GF-D8 (cell line): ENCODE data around the gene ISM1.

Experiments used
- DNase-seq: peaks from one replicate; lab custom pipeline; 2025; lab: John Stamatoyannopoulos, UW

The ISM1 gene

DNA sequence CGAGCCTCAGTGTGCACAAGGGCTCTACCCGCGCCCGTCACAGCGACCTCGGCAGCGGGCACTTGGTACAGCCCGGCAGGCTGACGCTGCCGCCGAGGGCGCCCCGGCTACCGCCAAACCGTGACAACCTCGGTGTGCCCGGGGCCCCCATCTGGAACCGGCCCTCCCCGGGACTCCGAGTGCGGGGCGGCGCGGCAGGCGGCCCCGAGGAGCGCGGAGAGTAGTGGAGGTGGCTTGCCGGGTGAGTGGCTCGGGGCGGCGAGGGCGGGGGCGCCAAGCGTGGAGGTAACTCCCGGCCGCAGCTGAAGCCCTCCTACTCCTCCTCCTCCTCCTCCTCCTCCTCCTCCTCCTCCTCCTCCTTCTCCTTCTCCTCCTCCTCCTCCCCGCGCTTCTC lies at the start of gene ISM1:
Gene ISM1 (plus strand): TSS at position 371 of the 394 bp plus-strand sequence. CDS start 503 bp downstream, outside the sequence.
- DNase-seq: no peak

DNA sequence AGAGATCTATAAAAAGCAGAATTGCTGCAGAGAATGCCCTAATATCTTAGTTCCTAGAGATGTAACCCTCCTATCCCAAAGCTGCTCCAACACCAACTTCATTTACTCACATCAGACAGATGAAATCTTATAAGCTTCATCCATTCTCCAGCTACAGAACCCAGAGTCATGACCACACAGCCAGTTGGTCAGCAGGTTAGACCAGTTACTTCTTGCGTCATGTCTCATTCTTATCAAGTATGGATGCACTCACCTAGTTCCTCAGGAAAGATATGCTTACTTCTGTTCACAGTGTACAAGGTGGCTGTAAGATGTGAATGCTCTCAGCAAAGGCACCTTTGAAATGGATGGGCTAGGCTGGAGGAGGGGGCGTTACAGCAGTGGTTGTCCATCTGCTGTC lies 47.9 kb upstream of the ISM1 start:
- no peak for DNase-seq

DNA sequence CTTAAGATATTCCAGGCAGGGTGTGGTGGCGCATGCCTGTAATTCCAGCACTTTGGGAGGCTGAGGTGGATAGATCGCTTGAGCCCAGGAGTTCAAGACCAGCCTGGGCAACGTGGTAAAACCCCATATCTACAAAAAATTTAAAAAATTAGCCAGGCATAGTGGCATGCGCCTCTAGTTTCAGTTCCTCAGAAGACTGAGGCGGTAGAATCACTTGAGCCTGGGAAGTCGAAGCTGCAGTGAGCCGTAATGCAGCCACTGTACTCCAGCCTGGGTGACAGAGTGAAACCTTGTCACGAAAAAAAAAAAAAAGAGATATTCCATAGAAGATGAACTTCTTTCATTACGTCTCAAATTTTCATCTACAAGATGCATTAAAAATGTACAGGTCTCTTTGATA lies 46.7 kb upstream of the ISM1 start:
- DNase-seq: no peak

DNA sequence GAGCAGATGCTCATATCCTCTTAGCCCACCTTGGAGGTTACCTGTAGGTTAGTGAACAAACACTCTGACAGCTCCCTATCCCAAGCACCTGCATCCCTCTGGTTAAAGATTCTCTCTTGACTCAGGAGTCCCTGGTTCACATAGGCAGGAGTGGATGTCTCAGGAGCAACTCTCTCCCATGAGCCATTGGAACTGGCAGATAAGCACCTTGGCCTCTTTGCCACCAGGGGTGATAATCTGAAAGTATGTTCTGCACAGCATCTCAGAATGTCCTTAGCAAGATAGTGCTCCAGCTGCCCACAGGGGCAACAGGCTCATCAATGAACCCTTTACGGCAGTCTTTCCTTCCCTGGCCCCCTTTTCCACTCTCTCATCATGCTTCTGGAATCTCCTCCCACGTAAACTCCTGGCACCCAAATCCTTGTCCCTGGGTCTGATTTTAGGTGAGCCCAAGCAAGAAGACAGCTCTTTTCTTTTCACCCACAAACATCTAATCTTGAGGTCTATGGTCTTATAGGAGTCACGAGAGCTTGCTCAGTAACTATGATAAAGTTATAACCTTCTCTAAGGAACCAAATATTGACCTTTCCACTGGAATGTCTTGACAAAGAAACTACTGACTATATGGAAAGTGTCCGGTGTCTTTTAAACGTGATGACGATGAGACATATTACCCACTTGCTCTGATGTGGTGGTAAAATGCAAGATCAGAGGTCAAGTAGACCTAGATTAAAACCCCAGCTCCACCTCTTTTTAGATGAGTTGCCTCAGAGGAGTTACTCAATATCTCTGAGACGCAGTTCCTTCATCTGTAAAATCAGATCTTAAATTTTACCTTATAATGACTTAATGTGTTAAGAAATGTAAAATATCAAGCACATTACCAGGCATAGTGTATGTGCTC lies 39.8 kb upstream of the ISM1 start:
- DNase-seq: no peak

DNA sequence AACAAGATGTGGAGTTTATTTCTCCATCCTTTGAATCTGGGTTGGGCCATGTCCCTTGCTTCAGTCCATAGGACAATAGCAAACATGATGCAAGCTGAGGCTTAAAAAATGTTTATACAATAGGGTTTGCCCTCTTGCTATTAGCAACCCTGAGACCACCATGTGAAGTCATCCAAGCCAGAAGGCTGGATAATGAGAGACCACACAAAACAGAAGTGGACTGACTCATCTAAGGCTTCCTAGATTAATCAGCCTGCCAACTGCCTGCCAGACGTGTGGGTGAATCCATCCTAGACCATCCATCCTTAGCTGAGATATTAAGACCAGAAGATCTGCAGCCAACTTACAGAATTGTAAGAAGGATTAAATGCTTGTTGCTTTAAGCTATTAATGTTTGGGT lies 38.1 kb upstream of the ISM1 start:
- no peak for DNase-seq

DNA sequence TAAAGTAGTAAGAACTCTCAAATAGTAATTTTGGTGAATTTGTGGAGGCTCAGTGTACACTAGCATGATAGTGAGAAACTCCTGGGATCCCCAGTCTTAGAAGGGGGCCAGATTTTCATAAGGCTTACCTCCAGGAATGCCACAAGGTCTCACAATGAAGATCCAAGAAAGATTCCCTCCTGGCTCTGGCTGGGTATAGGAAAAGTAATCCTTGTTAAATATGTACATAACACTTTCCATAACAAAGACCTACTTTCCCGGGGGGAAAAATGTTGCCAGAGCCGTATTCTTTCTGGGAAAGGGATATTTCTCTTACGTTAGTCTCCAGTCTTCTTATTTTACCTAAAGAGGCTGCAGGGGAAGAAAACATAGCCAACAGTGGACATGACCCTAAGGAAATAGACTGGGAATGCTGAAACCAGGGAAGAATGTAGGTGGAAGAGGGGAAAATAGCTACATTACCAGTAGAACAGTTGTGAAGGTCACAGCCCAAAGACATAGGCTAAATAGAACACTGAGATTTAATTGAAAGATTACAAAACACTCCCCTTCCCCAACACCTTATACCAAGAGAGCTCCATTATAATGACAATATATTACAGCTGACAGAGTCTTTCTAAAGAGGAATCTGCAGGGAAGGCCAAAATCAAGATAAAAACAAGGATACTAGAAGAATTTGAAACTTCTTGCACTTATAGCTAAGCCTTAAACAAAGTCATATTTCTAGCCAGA lies 34.9 kb upstream of the ISM1 start:
- DNase-seq: no peak

DNA sequence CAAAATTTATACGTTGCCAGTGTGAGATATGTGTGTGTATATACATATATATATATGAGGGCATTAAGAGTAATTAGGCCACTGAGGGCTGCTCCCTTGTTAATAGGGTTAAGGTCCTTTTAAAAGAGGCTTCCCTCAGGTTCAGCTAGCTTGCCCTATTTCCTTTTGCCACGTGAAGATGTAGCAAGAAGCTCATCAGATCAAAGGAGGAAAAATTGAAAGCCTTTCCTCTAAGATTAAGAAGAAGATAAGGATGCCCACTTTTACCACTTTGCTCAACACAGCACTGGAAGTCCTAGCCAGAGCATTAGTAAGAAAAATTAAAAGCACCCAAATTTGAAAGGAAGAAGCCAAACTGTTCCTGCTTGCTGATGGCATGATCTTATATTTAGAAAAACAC lies 33.2 kb upstream of the ISM1 start:
- no peak for DNase-seq

DNA sequence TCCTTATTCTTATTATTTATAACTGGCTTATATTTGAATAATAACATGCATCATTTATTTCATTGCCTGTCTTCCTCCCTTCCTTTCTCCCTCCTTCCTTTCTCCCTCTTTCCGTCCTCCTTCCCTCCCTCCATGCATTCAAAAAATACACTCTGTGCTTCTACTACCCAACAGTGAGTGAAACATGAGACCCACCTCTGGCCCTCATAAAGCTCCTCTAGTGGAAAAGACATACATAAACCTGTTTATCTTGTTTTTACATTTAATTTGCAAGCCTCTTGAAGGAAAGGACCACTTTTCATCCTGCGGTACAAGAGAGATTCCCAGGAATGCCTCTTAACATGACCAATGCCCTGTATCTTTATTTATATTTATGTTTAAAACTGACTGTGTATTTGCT lies 21.8 kb upstream of the ISM1 start:
- no peak for DNase-seq

DNA sequence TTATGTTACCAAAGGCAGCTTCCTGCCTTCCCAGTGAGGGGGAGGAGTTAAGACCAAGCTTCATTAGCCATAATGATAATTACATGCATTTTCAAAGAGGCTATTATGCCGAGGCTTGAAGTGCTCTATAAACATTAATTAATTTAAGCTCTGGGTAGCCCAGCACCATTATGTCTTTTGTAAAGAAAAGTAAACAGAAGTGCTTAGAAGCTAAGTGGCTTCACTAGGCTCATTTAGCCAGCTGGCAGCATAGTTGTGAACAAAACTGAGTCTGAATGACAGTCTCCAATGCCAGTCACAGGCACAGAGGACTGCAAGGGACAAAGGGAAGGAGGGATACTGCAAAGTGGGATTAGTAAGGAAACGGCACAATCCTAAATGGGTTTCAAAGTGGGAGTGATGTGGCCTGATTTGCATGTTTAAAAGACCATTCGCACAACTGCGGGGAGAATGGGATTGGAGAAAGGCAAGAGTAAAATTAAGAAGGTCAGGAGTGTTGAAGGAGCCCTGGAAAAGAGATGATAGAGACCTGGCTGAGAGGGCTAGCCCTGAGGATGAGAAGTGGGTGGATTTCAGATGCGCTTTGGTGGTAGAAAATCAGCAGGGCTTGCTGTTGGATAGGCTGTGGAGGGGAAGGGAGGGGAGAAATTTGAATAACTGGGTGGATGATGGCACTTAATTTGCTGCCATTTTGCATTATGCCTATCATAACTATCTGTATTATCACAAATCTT lies 20.1 kb upstream of the ISM1 start:
- no peak for DNase-seq

DNA sequence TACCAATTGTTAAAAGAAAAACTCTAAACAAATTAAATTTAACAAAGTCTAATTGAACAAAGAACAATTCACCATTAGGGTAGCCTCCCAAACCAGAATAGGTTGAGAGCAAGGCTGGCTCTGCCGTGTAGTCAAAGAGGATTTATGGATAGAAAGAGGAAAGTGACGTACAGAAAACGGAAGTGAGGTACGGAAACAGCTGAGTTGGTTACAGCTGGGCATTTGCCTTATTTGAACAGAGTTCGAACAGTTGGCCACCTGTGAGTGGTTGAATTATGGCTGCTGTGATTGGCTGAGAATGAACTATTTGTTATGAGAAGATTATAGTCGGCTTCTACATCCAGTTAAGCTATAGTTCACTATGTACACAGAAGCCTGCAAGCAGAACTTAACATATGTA lies 18.5 kb upstream of the ISM1 start:
- DNase-seq: no peak

DNA sequence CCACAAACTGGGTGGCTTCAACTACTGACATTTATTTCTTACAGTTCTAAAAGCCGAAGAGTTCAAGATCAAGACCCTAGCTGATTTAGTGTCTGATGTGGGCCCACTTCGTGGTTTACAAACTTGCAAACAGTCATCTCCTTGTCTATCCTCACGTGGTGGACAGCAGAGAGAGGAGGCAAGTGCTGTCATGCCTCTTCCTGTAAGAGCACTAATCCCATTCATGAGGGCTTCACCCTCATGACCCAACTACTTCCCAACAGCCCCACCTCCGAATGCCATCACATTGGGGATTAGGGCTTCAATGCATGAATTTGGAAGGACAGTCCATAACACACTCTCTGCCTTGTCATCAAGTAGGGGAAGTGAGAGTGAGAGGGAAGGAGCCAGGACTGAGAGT lies 15.6 kb upstream of the ISM1 start:
- DNase-seq: no peak

DNA sequence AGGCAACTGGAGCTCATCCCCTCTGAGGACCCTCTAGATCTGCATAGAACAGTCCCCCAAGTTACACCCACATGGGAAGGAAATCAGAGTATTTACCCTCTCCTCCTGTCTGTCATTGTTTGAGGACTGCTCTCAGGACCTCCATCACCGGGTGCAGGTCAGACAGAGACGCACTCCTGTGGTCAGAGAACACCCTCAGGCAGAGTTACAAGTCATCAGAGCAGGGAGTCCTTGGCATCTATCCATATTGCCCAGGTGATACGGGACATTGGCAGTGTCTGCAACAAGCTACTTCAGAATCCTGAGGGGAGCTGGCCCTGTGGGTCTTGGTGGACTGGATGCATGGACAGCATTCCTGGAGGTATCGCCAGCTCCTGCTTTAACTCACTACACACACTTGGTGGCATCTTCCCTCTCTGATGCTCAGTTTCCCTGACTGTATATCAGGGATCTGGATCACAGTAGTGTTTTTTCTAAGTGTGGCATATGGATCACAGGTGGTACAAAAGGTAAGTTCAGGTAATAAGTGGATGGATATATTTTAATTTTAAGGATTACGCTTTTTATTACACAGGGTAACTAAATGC lies 15.1 kb upstream of the ISM1 start:
- DNase-seq: no peak

DNA sequence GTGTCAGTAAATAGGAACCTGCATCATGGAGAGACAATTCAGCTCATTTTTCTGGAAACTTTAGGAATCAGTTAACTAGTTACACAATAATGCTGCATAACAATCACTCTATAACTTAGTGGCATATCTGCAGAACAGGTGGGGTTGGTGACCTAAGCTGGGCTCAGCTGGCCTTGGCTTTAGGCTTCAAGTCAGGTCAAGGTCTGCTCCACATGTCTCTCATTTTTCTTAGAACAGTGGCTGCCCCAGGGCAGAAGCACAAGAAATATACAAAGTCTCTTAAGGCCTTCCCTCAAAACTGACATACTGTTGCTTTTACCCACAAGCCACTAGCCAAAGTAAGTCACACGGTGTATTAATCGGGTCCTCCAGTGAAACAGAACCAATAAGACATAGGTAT lies 14.1 kb upstream of the ISM1 start:
- DNase-seq: no peak

DNA sequence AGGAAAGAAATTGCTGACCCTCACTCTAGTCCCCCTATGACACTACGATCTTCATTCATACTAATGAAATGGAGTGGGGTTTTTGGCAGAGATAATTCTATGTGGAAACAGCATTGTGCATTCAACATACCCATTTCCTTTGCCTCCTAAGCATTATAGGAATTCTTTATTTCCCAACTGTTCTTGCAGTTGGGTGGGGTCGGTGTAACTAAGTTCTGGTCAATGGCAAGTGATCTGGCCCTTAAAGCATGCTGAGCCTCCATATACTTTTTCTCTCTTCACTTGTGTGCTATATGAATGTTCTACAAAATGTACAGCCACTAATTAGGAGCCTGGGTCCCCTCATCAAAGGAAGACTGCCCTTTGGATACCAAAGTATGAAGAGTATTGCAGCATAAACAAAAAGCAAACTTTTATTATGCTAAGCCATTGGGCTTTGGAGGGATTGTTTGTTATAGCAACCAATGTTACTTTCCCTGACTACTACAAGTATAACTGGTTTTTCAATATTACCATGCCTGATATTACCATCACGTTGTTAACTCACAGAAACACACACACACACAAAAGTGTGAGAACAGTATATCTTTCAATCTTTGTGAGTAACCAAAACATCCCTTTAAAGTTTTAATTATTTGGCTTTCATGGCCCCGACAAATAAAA lies 9.0 kb upstream of the ISM1 start:
- DNase-seq: no peak

DNA sequence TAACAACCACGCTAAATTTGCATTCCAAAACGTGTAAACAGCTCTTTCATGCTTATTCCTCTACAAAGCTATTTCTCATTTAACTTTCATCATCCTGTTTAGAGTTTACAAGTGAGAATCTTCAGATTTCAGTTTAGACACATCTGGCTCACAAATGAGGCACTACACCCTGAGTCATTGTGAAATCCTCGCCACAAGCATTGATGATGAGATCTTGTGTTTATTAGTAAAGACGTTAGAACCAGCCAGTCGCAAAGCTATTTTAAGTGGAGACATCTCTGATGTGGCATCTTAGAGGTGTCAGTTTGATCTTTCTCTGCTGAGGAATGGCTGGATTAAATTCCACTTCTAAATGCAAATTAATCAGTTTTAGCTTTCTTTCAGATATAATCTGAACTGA lies 8.3 kb upstream of the ISM1 start:
- no peak for DNase-seq

DNA sequence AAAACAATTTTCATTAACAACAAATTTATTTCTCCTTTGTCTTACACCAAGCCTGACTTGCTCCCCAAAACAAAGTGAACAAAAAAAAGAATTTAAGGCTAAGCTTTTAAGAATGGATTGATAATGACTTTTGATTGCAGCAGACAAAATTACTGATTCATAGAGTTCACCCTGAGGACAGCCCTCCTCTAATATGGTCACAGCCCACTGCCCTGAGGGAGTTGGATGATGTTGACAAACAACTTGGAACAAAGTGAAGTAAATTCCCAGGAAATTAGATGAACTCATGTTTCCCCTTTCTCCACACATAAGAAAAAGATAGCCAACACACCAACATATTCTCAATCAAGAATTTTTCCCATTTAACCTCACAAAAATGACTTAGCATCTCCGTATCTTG lies 7.7 kb upstream of the ISM1 start:
- DNase-seq: no peak

DNA sequence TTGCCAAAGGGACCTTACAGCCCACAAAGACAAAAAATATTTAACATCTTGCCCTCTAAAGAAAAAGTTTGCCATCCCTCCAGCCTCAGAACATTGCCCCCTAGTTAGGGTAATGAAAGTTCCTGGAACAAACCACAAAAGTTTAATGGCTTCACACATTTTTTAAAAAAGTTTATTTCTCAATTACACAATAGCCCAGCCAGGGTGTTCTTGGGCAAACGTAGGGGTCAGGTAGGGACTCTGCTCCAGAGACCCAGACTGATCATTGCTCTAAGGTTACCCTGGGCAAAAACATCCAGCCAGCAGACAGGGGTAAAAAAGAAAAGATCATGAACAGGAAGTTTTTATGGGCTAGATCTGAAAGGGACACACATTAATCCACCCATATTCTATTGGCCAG lies 4.5 kb upstream of the ISM1 start:
- DNase-seq: no peak

DNA sequence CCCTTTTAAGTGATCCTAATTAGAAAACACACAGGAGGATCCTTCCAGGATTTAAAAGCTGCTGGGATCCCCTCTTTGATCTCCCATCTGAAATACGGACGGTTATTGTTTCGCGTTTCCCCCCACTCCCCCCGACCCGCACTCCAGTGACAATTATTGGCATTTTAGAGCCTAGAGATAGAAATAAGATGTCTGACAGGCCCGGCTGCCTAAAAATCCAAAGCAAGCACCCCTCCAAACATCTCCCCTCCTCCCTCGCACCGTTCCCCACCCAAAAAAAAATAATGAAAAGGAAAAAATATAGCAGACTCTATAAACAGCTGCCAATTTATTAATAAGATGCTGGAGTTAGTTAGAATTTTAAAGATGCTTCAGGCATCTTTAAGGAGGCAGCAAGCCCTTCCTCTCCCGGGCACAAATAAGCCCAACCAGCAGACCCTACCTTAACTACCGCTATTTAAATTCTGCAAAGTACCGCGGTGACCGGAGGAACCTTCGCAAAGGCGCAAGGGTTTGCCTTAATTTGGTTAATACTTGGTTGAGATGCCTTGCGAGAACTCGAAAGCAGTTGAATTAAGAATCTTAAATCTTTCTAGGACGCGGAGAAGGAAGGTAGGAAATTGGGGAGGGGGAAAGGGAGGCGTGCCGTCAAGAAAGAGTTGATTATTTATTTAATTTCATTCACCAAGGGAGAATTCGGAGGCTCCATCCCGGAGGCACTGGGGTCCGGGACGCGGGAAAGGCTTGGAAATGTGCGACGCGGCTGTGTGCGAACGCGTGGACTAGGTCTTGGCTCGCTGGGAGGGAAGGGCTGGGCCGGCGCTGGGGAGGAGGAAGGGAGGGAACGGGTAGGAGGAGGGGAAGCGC lies 1.5 kb upstream of the ISM1 start:
- no peak for DNase-seq

DNA sequence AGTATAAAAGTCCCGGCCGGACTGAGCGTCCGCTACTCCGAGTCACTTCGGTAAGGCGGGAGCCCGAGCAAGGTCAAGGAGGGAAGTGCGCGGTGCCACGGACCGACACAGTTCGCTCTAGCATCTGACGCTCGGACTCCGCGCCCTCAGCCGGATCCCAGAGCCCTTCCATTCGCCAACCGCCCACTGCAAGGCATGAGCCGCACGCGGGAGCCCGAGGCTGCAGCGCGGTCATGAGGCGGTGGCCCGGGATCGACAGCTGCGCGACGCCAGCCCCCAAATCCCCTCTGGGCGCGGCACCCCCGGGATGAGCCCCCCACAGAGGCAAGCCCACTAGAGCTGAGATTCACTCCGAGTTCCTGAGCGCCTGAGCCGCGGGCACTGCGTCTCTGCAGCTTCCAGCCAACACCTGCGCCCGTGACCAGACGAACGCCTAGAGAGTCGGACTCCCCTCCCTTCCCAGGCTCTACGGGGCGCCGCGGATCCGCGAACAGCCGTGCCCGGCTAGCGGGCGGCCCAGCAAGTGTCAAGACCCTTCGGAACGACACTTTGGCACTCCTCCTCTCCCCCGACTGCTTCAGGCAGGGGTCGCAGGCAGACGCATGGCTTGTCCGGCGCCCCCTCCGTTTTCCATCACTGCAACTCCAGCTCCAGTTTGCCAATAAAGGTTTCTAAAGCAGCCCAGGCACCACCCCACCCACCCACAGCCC lies 725 bp upstream of the ISM1 start:
- no peak for DNase-seq

DNA sequence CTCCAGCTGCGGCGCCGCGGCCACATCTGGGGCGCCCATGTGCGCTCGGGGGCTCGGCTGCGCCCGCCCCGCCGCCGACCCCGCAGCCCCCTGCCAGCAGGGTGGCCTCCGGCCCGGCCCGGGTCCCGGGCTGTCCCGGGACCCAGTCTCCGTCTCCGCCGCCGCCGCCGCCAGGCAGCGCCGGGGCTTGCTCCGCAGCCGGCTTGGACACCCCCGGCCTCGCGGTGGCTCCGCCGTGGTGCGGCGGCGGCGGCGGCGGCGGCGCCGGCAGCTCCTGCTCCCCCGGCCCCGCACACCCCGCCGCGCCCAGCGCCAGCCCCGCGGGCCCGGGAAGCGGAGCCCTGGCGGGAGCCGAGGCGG lies 219 bp downstream of the ISM1 start:
- no peak for DNase-seq
